ENCODE data around the gene C3orf70. TPM values are rescaled to one million over a fixed set of nuclear protein-coding genes. Genes with fewer than 3 reads are reported as not detected.

The C3orf70 gene
- total and polyA plus RNA-seq, 10 donors: 0.41 to 9.9 (median 5.7) TPM

GRCh38 chr3:185058796-185059195 lies 94.1 kb downstream of the C3orf70 start:
- WGBS, 5 donors: 49 to 67% (median 66%) methylated on average over 2 of the region's 2 CpGs
- Histone ChIP-seq H3K4me3 (no peak overlapping the region), H3K27me3 (replicated peaks in 1 of 7) (no peaks in the 10 kb centered on the region), H3K36me3 (peaks cover 0 to 27% (median 7%) of the 10 kb centered on the region in 6 donors), H3K4me1 (peaks cover 0 to 11% (median 0%) of the 10 kb centered on the region in 6 donors), H3K27ac (no peak overlapping the region), H3K9me3 (peaks cover 0 to 75% (median 50%) of the 10 kb centered on the region in 8 donors)
- intact Hi-C loops (cut with DNase I; ENCODE audit: low total_unique reads): no loop called here
- no peak for TF ChIP-seq POLR2AphosphoS5 (IDR thresholded peaks at IDR 0.05)
- no peak for TF ChIP-seq CTCF (IDR thresholded peaks at IDR 0.05 in 8 of 11, conservative IDR thresholded peaks at IDR 0.05 in 3 of 11)
- no peak for TF ChIP-seq POLR2A (IDR thresholded peaks at IDR 0.05)
- no peak for DNase-seq

DNA sequence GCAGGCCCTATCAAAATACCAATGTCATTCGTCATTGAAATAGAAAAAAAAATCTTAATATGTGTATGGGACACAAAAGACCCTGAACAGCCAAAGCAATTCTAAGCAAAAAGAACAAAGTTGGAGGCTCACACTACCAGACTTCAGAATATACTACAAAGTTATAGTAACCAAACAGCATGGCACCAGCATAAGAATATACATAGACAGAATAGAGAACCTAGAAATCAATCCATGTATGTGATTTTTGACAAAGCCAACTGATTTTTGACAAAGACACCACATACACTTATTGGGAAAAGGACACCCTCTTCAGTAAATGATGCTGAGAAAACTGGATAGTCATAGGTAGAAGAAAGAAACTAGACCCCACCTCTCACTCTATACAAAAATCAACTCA lies 95.0 kb downstream of the C3orf70 start:
- no peaks in the 10 kb centered on the region for H3K27me3 ChIP-seq (replicated peaks in 1 of 7)
- 91 to 100% (median 97%) methylated on average over 1 of the region's 1 CpG for WGBS, 5 donors
- no peak overlapping the region for H3K27ac ChIP-seq
- no peak overlapping the region for H3K4me3 ChIP-seq
- intact Hi-C loops (cut with DNase I; ENCODE audit: low total_unique reads): no loop called here
- H3K36me3 ChIP-seq: peaks cover 5 to 37% (median 17%) of the 10 kb centered on the region in 6 donors
- H3K4me1 ChIP-seq: peaks cover 0 to 11% (median 0%) of the 10 kb centered on the region in 6 donors
- no peak for DNase-seq
- H3K9me3 ChIP-seq: peaks cover 0 to 85% (median 50%) of the 10 kb centered on the region in 8 donors
- TF ChIP-seq POLR2AphosphoS5 (IDR thresholded peaks at IDR 0.05) (no peak), POLR2A (IDR thresholded peaks at IDR 0.05) (no peak), CTCF (IDR thresholded peaks at IDR 0.05 in 8 of 11, conservative IDR thresholded peaks at IDR 0.05 in 3 of 11) (no peak)

GRCh38 chr3:185056908-185057307 lies 96.0 kb downstream of the C3orf70 start:
- no peak overlapping the region for H3K27ac ChIP-seq
- peaks cover 5 to 46% (median 26%) of the 10 kb centered on the region in 6 donors for H3K36me3 ChIP-seq
- H3K27me3 ChIP-seq (replicated peaks in 1 of 7): no peaks in the 10 kb centered on the region
- peaks cover 0 to 11% (median 0%) of the 10 kb centered on the region in 6 donors for H3K4me1 ChIP-seq
- intact Hi-C loops (cut with DNase I; ENCODE audit: low total_unique reads): no loop called here
- H3K4me3 ChIP-seq: no peak overlapping the region
- 89 to 100% (median 94%) methylated on average over 2 of the region's 2 CpGs for WGBS, 5 donors
- TF ChIP-seq POLR2AphosphoS5 (IDR thresholded peaks at IDR 0.05) (no peak), CTCF (IDR thresholded peaks at IDR 0.05 in 8 of 11, conservative IDR thresholded peaks at IDR 0.05 in 3 of 11) (no peak), POLR2A (IDR thresholded peaks at IDR 0.05) (no peak)
- DNase-seq: no peak
- peaks cover 0 to 86% (median 50%) of the 10 kb centered on the region in 8 donors for H3K9me3 ChIP-seq

DNA sequence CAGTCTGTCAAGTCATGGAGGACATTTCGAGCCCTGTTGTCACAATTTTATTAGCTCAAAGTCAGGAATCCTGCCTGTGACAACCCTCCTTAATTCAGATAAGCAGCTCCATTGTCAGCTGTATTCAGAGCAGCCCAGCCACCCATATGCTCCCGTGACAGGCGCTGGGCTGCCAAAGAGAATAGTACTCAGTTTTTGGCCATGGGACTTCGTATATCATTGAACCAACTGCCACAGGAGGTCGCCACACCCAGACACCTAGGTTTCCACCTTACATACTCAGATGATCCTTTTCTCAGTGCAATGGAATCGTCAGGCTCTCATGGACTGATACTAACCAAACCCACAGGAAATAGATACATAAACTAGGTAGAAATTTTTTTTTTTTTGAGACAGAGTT lies 100.2 kb downstream of the C3orf70 start:
- intact Hi-C loops (cut with DNase I; ENCODE audit: low total_unique reads): no loop called here
- H3K27ac ChIP-seq: no peak overlapping the region
- no peak for TF ChIP-seq POLR2A (IDR thresholded peaks at IDR 0.05)
- no peak for TF ChIP-seq CTCF (IDR thresholded peaks at IDR 0.05 in 8 of 11, conservative IDR thresholded peaks at IDR 0.05 in 3 of 11)
- TF ChIP-seq POLR2AphosphoS5 (IDR thresholded peaks at IDR 0.05): no peak
- peaks cover 13 to 89% (median 61%) of the 10 kb centered on the region in 6 donors for H3K36me3 ChIP-seq
- H3K4me1 ChIP-seq: no peaks in the 10 kb centered on the region
- no peaks in the 10 kb centered on the region for H3K27me3 ChIP-seq (replicated peaks in 1 of 7)
- H3K9me3 ChIP-seq: peaks cover 0 to 46% (median 26%) of the 10 kb centered on the region in 8 donors
- no peak overlapping the region for H3K4me3 ChIP-seq
- 89 to 97% (median 93%) methylated on average over 6 of the region's 6 CpGs for WGBS, 5 donors
- DNase-seq: no peak

Measured in spleen (tissue), 11 donors.